ENCODE results near the gene CKS2. TPM values are rescaled to one million over a fixed set of nuclear protein-coding genes. Genes with fewer than 3 reads are reported as not detected.

Gene CKS2
- total and polyA plus RNA-seq, 2 of the 8 experiments (the other 6 are each of a cell fraction or from before 2014, with no cell fraction given), result 337 to 689 TPM

DNA sequence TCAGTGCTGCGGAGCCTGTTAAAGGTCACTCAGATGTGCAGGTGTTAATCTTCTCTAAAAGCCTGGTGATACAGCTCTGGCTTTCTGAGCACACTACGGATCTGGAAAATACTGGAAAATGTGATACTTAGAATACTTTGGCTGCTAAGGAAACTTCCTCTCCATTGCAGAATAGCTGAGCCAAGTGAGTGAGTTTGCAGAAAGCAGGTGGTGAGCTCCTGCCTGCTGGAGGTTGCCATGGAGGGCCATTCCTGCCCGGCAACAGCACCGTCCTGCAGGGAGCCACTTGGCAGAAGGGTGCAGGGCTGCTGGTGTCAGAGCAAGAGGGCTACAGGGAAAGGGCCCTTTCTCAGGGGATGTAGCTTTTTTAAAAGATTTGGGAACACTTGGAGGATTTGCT lies 48.0 kb downstream of the CKS2 start:
- TF ChIP-seq RFX5 (IDR thresholded peaks at IDR 0.05; ENCODE audit: borderline replicate concordance, low read depth, low read length) (peak; percentile 88), BACH1 (IDR thresholded peaks at IDR 0.05; ENCODE audit: low read length) (no peak)
- H3K14ac ChIP-seq (ENCODE audit: insufficient read length), result no peak overlapping the region
- H2BK120ac ChIP-seq (replicated peaks; ENCODE audit: low read depth, low read length), result no peak overlapping the region
- H3K9me3 ChIP-seq (ENCODE audit: insufficient read depth in 2 of 2, low read depth in 1 of 2, low read length in 1 of 2), result no peaks in the 10 kb centered on the region
- no peaks in the 10 kb centered on the region for H3K27me3 ChIP-seq (replicated peaks in 1 of 4; ENCODE audit: control insufficient read depth in 3 of 4, extremely low read depth in 1 of 4, insufficient read depth in 3 of 4, low read length in 3 of 4)
- H4K91ac ChIP-seq (replicated peaks; ENCODE audit: insufficient read length, low read length), result no peak overlapping the region
- H3K4me3 ChIP-seq (ENCODE audit: extremely low read depth in 1 of 4, insufficient read depth in 2 of 4, low read depth in 3 of 4, low read length in 4 of 4), result no peak overlapping the region
- H2BK20ac ChIP-seq (ENCODE audit: low read length), result no peak overlapping the region
- no peak overlapping the region for H2BK5ac ChIP-seq (ENCODE audit: low read depth, low read length)
- no peak overlapping the region for H3K18ac ChIP-seq (ENCODE audit: extremely low read depth, low read length)
- H3K79me1 ChIP-seq (ENCODE audit: low read depth, low read length), result no peaks in the 10 kb centered on the region
- H3K9ac ChIP-seq (replicated peaks in 1 of 4; ENCODE audit: extremely low read depth in 1 of 4, low read depth in 3 of 4, low read length in 3 of 4), result no peak overlapping the region
- H3K79me2 ChIP-seq (ENCODE audit: control insufficient read depth in 1 of 2, insufficient read depth in 2 of 2, low read length in 2 of 2), result no peaks in the 10 kb centered on the region
- H4K5ac ChIP-seq (ENCODE audit: insufficient read length, low read depth, low read length), result no peak overlapping the region
- POLR2A ChIA-PET (ENCODE audit: partially characterized antibody), result no interaction called here
- H2BK15ac ChIP-seq (ENCODE audit: low read length), result no peak overlapping the region
- H3K4ac ChIP-seq (replicated peaks; ENCODE audit: insufficient read length, low read depth, low read length), result no peak overlapping the region
- no peak overlapping the region for H2BK12ac ChIP-seq (ENCODE audit: low read depth, low read length)
- DNase-seq (ENCODE audit: low read depth in 1 of 2, low spot score in 2 of 2) (no peak), FAIRE-seq (no peak)
- no peak overlapping the region for H3K4me2 ChIP-seq (ENCODE audit: insufficient read depth in 1 of 2, low read depth in 2 of 2, low read length in 2 of 2)
- no peak overlapping the region for H2AFZ ChIP-seq (ENCODE audit: low read length)
- no peaks in the 10 kb centered on the region for H3K4me1 ChIP-seq (replicated peaks in 1 of 4; ENCODE audit: control insufficient read depth in 3 of 4, insufficient read depth in 4 of 4, low read length in 3 of 4)
- CTCF ChIA-PET (ENCODE audit: partially characterized antibody), result interaction anchor here (1.2 kb wide), 1 partner anchor 189 kb away, joined by 3 read pairs; no protein-coding TSS in a partner anchor
- H3K36me3 ChIP-seq (ENCODE audit: control insufficient read depth in 2 of 4, insufficient read depth in 4 of 4, low read length in 3 of 4), result peaks cover 44 to 79% (median 65%) of the 10 kb centered on the region in 4 experiments
- H3K23ac ChIP-seq (ENCODE audit: insufficient read length), result no peak overlapping the region
- H3K27ac ChIP-seq (ENCODE audit: low read depth, low read length), result no peak overlapping the region
- 93% methylated on average over 4 of the region's 4 CpGs; no CpG with 5 or more reads in 1 of the 2 experiments for WGBS, 2 experiments (ENCODE audit: extremely low coverage in 1 of 2, insufficient coverage in 1 of 2, insufficient read length in 1 of 2, insufficient replicate concordance in 2 of 2, low coverage in 1 of 2, low lambda C conversion rate in 2 of 2, missing lambda C conversion rate in 1 of 2)
- no peak overlapping the region for H3K56ac ChIP-seq (replicated peaks; ENCODE audit: insufficient read length, low read depth, low read length)
- no peaks in the 10 kb centered on the region for H3K23me2 ChIP-seq (ENCODE audit: low read depth, low read length)
- no peak overlapping the region for H4K8ac ChIP-seq (ENCODE audit: extremely low read depth, insufficient read depth, low read length)
- H2AK5ac ChIP-seq (ENCODE audit: low read depth, low read length), result no peak overlapping the region
- peaks cover 1 to 4% of the 10 kb centered on the region in 2 experiments for H4K20me1 ChIP-seq (replicated peaks in 1 of 2; ENCODE audit: control insufficient read depth in 1 of 2, insufficient read depth in 2 of 2, low read length in 2 of 2)

Measured in H1 (cell line).